GM23338 (cell line): ENCODE data around the gene BCL2.

Source experiments
- EZH2 ChIP-seq: fragments of 200-600 bp; sonication (generic); IDR thresholded peaks from one replicate; pipeline ENCODE4 v1.8.0; 2017; ENCODE audit warnings: antibody characterized with exemption, mild to moderate bottlenecking, low read depth; ENCODE audit not compliant: unreplicated experiment
- POLR2AphosphoS5 ChIP-seq: IDR thresholded peaks from 2 replicates; pipeline ENCODE4 v1.6.1; 2016; ENCODE audit warnings: antibody characterized with exemption, low read depth
- ZNF331 ChIP-seq: fragments of 250-450 bp; sonication (Bioruptor Pico); IDR thresholded peaks from 2 replicates; pipeline ENCODE4 v1.5.0; 2020; ENCODE audit warnings: low read depth, mild to moderate bottlenecking, moderate library complexity
- TF ChIP-seq, protein P1 (sequence below), 2 experiments: fragments of 200-600 bp in 1 of 2; sonication (generic) in 1 of 2; conservative IDR thresholded peaks; 2 replicates each; pipeline versions ENCODE4 v1.5.1 to v1.6.1; 2016 to 2017; ENCODE audit warnings: antibody characterized with exemption in 2 of 2, low read depth in 2 of 2, mild to moderate bottlenecking in 2 of 2, moderate library complexity in 1 of 2
- TF ChIP-seq, protein P2 (sequence below): fragments of 250-450 bp; sonication (Bioruptor Pico); IDR thresholded peaks from 2 replicates; pipeline ENCODE4 v1.5.0; 2020; ENCODE audit warnings: mild to moderate bottlenecking, moderate library complexity

DNA sequence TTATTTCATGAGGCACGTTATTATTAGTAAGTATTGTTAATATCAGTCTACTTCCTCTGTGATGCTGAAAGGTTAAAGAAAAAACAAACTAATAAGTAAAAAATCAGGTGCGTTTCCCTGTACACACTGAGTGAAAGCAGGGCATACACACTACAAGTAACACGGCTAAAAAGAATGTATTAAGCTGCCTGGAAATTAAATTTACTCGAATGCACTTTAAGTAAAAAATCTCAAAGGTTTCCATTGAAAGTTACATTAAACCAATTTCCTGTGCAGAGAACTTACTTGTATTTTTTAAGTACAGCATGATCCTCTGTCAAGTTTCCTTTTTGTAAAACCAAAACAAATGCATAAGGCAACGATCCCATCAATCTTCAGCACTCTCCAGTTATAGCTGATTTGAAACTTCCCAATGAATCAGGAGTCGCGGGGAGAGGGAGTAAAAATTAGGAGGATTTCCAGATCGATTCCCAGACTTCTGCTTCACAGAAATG lies 633 bp downstream of the BCL2 start:
- TF ChIP-seq, protein P1, sequence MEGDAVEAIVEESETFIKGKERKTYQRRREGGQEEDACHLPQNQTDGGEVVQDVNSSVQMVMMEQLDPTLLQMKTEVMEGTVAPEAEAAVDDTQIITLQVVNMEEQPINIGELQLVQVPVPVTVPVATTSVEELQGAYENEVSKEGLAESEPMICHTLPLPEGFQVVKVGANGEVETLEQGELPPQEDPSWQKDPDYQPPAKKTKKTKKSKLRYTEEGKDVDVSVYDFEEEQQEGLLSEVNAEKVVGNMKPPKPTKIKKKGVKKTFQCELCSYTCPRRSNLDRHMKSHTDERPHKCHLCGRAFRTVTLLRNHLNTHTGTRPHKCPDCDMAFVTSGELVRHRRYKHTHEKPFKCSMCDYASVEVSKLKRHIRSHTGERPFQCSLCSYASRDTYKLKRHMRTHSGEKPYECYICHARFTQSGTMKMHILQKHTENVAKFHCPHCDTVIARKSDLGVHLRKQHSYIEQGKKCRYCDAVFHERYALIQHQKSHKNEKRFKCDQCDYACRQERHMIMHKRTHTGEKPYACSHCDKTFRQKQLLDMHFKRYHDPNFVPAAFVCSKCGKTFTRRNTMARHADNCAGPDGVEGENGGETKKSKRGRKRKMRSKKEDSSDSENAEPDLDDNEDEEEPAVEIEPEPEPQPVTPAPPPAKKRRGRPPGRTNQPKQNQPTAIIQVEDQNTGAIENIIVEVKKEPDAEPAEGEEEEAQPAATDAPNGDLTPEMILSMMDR (conservative IDR thresholded peaks at IDR 0.05; ENCODE audit: low read depth in 2 of 2): no peak
- TF ChIP-seq ZNF331 (CRISPR knock-in tag) (no peak), POLR2AphosphoS5 (no peak), EZH2 (peak; percentile 37)
- TF ChIP-seq, protein P2, sequence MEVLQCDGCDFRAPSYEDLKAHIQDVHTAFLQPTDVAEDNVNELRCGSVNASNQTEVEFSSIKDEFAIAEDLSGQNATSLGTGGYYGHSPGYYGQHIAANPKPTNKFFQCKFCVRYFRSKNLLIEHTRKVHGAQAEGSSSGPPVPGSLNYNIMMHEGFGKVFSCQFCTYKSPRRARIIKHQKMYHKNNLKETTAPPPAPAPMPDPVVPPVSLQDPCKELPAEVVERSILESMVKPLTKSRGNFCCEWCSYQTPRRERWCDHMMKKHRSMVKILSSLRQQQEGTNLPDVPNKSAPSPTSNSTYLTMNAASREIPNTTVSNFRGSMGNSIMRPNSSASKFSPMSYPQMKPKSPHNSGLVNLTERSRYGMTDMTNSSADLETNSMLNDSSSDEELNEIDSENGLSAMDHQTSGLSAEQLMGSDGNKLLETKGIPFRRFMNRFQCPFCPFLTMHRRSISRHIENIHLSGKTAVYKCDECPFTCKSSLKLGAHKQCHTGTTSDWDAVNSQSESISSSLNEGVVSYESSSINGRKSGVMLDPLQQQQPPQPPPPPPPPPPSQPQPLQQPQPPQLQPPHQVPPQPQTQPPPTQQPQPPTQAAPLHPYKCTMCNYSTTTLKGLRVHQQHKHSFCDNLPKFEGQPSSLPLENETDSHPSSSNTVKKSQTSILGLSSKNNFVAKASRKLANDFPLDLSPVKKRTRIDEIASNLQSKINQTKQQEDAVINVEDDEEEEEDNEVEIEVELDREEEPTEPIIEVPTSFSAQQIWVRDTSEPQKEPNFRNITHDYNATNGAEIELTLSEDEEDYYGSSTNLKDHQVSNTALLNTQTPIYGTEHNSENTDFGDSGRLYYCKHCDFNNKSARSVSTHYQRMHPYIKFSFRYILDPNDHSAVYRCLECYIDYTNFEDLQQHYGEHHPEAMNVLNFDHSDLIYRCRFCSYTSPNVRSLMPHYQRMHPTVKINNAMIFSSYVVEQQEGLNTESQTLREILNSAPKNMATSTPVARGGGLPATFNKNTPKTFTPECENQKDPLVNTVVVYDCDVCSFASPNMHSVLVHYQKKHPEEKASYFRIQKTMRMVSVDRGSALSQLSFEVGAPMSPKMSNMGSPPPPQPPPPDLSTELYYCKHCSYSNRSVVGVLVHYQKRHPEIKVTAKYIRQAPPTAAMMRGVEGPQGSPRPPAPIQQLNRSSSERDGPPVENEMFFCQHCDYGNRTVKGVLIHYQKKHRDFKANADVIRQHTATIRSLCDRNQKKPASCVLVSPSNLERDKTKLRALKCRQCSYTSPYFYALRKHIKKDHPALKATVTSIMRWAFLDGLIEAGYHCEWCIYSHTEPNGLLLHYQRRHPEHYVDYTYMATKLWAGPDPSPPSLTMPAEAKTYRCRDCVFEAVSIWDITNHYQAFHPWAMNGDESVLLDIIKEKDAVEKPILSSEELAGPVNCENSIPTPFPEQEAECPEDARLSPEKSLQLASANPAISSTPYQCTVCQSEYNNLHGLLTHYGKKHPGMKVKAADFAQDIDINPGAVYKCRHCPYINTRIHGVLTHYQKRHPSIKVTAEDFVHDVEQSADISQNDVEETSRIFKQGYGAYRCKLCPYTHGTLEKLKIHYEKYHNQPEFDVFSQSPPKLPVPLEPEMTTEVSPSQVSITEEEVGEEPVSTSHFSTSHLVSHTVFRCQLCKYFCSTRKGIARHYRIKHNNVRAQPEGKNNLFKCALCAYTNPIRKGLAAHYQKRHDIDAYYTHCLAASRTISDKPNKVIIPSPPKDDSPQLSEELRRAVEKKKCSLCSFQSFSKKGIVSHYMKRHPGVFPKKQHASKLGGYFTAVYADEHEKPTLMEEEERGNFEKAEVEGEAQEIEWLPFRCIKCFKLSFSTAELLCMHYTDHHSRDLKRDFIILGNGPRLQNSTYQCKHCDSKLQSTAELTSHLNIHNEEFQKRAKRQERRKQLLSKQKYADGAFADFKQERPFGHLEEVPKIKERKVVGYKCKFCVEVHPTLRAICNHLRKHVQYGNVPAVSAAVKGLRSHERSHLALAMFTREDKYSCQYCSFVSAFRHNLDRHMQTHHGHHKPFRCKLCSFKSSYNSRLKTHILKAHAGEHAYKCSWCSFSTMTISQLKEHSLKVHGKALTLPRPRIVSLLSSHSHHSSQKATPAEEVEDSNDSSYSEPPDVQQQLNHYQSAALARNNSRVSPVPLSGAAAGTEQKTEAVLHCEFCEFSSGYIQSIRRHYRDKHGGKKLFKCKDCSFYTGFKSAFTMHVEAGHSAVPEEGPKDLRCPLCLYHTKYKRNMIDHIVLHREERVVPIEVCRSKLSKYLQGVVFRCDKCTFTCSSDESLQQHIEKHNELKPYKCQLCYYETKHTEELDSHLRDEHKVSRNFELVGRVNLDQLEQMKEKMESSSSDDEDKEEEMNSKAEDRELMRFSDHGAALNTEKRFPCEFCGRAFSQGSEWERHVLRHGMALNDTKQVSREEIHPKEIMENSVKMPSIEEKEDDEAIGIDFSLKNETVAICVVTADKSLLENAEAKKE (CRISPR knock-in tag): no peak
